K562 (cell line): ENCODE results near the gene NACC1. TPM values are rescaled to one million over a fixed set of nuclear protein-coding genes. Genes with fewer than 3 reads are reported as not detected.

Experiments
- ARID2 ChIP-seq: fragments of 450-650 bp; IDR thresholded peaks from 2 replicates; pipeline ENCODE4 v1.6.1; 2017; ENCODE audit warnings: antibody characterized with exemption, mild to moderate bottlenecking
- CHD1 ChIP-seq: fragments of 200-600 bp; sonication (generic); IDR thresholded peaks from one replicate; pipeline ENCODE4 v1.6.1; 2012; ENCODE audit warnings: mild to moderate bottlenecking, moderate library complexity, low read length, inconsistent platforms
- HDGF ChIP-seq: fragments of 450-650 bp; IDR thresholded peaks from 2 replicates; pipeline ENCODE4 v1.6.1; 2016
- JUND ChIP-seq, 2 experiments: IDR thresholded peaks; 2 replicates in 1 of 2; 3 replicates in 1 of 2; pipeline ENCODE4 v1.6.1; 2011; ENCODE audit warnings: borderline replicate concordance in 2 of 2, low read depth in 2 of 2, low read length in 2 of 2, improper control_type of control experiment in 1 of 2, missing biosample characterization in 1 of 2, missing genetic modification characterization in 1 of 2, missing genetic modification reagents in 1 of 2
- LEF1 ChIP-seq: fragments of 450-650 bp; IDR thresholded peaks from 2 replicates; pipeline ENCODE4 v1.6.1; 2016; ENCODE audit warnings: mild to moderate bottlenecking
- MYC ChIP-seq, 2 experiments: fragments of 250-450 bp in 1 of 2; sonication (Bioruptor Pico) in 1 of 2; IDR thresholded peaks; 2 replicates each; pipeline versions ENCODE4 v1.5.1 to v1.6.1; 2012 to 2021; ENCODE audit warnings: low read depth in 2 of 2, borderline replicate concordance in 1 of 2, improper control_type of control experiment in 1 of 2, low read length in 1 of 2, mild to moderate bottlenecking in 1 of 2, moderate library complexity in 1 of 2
- NFE2 ChIP-seq: IDR thresholded peaks from 2 replicates; pipeline ENCODE4 v1.6.1; 2014; ENCODE audit warnings: antibody characterized with exemption, low read depth
- NFYB ChIP-seq: IDR thresholded peaks from 2 replicates; pipeline ENCODE4 v1.6.1; 2011; ENCODE audit warnings: mild to moderate bottlenecking, moderate library complexity; ENCODE audit not compliant: insufficient read length; ENCODE audit errors: extremely low read depth
- NONO ChIP-seq, 2 experiments: fragments of 200-400 bp in 1 of 2; fragments of 450-650 bp in 1 of 2; formaldehyde crosslinking in 1 of 2; IDR thresholded peaks; 2 replicates each; pipeline ENCODE4 v1.6.1; 2017; ENCODE audit warnings: low read depth in 2 of 2, mild to moderate bottlenecking in 2 of 2, moderate library complexity in 2 of 2, low read length in 1 of 2
- NR2F6 ChIP-seq: fragments of 450-650 bp; formaldehyde crosslinking; IDR thresholded peaks from 2 replicates; pipeline ENCODE4 v1.4.0; 2020; ENCODE audit warnings: mild to moderate bottlenecking
- PYGO2 ChIP-seq: fragments of 450-650 bp; IDR thresholded peaks from 2 replicates; pipeline ENCODE4 v1.6.1; 2016; ENCODE audit warnings: mild to moderate bottlenecking, missing genetic modification characterization, moderate library complexity, missing compliant biosample characterization
- SAP30 ChIP-seq: fragments of 200-600 bp; sonication (generic); IDR thresholded peaks from 2 replicates; pipeline ENCODE4 v1.6.1; 2012; ENCODE audit warnings: borderline replicate concordance, low read depth, mild to moderate bottlenecking, moderate library complexity, low read length, control low read depth, inconsistent platforms; ENCODE audit not compliant: insufficient read depth, poor library complexity, severe bottlenecking
- SMAD3 ChIP-seq: fragments of 450-650 bp; formaldehyde crosslinking; conservative IDR thresholded peaks from 2 replicates; pipeline ENCODE4 v1.4.0; 2020; ENCODE audit warnings: mild to moderate bottlenecking
- SMAD4 ChIP-seq: fragments of 250-450 bp; sonication (Bioruptor Pico); conservative IDR thresholded peaks from 2 replicates; pipeline ENCODE4 v1.8.0; 2021; ENCODE audit warnings: inconsistent platforms, mild to moderate bottlenecking, moderate library complexity
- SP2 ChIP-seq: IDR thresholded peaks from 2 replicates; pipeline ENCODE4 v1.6.1; 2011; ENCODE audit warnings: mild to moderate bottlenecking, low read depth, low read length, moderate library complexity; ENCODE audit not compliant: poor library complexity, severe bottlenecking; ENCODE audit errors: extremely low read depth
- U2AF1 ChIP-seq: fragments of 200-400 bp; formaldehyde crosslinking; optimal IDR thresholded peaks from 2 replicates; pipeline ENCODE3; 2017; ENCODE audit warnings: mild to moderate bottlenecking, low read depth, low read length, moderate library complexity
- ZNF197 ChIP-seq: fragments of 200-800 bp; sonication (Bioruptor generic); IDR thresholded peaks from 2 replicates; pipeline ENCODE4 v1.6.1; 2016; ENCODE audit warnings: low read depth, missing genetic modification characterization, missing compliant biosample characterization
- ZNF282 ChIP-seq: sonication (generic); formaldehyde crosslinking; IDR thresholded peaks from 2 replicates; pipeline ENCODE4 v1.8.1; 2023; ENCODE audit warnings: missing genetic modification reagents
- ZNF507 ChIP-seq: conservative IDR thresholded peaks from 2 replicates; pipeline ENCODE4 v1.6.1; 2017; ENCODE audit warnings: missing genetic modification characterization, missing compliant biosample characterization
- ZNF778 ChIP-seq: fragments of 450-650 bp; formaldehyde crosslinking; IDR thresholded peaks from 2 replicates; pipeline ENCODE4 v1.4.0; 2020; ENCODE audit warnings: mild to moderate bottlenecking, moderate library complexity
- polyA plus RNA-seq, 8 experiments: library from polyadenylated mRNA; depleted of rRNA in 4 of 8; stranded (reverse) in 5 of 8; unstranded in 3 of 8; fragments of >200 nt; fragmentation: Nextera tagmentation in 2 of 8; fragmentation: Illumina TruSeq in 1 of 8; extraction: Ambion mirVana in 2 of 8; extraction: Trizol in 1 of 8; gene quantifications; 2 replicates each; pipeline versions ENCODE4 v1.2.1 to v1.2.3, GENCODE V29; 2011 to 2014; ENCODE audit warnings: inconsistent platforms in 1 of 8, missing spikeins in 1 of 8
- total RNA-seq, 7 experiments: library from RNA; depleted of rRNA in 6 of 7; stranded (reverse); fragments of >200 nt in 6 of 7; fragmentation: Illumina TruSeq in 2 of 7; extraction: Trizol in 2 of 7; gene quantifications; 2 replicates each; pipeline versions ENCODE4 v1.2.1 to v1.2.3, GENCODE V29; 2011 to 2021; ENCODE audit warnings: low replicate concordance in 1 of 7
- TF ChIP-seq, protein P1 (sequence below): sonication (generic); formaldehyde crosslinking; IDR thresholded peaks from 2 replicates; pipeline ENCODE4 v1.8.0; 2022; ENCODE audit warnings: mild to moderate bottlenecking, missing genetic modification reagents, borderline replicate concordance
- TF ChIP-seq, protein P2 (sequence below), 2 experiments: IDR thresholded peaks; 2 replicates each; pipeline ENCODE4 v1.6.1; 2011; ENCODE audit warnings: borderline replicate concordance in 1 of 2, control low read depth in 1 of 2, low read depth in 1 of 2, low read length in 1 of 2, mild to moderate bottlenecking in 1 of 2, mixed read lengths in 1 of 2, moderate library complexity in 1 of 2; ENCODE audit not compliant: insufficient read depth in 1 of 2, insufficient read length in 1 of 2, poor library complexity in 1 of 2, severe bottlenecking in 1 of 2; ENCODE audit errors: extremely low read depth in 1 of 2

The NACC1 gene
- total and polyA plus RNA-seq, 9 of the 15 experiments (the other 6 are each of a cell fraction or from before 2014, with no cell fraction given): 0.04 to 96.6 (median 25.8) TPM

- peak; percentile 61; the same call in 1 of the 2 replicates for TF ChIP-seq JUND (IDR thresholded peaks at IDR 0.05; ENCODE audit: borderline replicate concordance, low read depth, low read length)
- TF ChIP-seq JUND (tag; IDR thresholded peaks at IDR 0.05; ENCODE audit: borderline replicate concordance, low read depth, low read length): peak; percentile 58; the same call in 1 of the 3 replicates
- no peak for TF ChIP-seq NFE2
- TF ChIP-seq NONO (IDR thresholded peaks at IDR 0.05; ENCODE audit: low read depth in 2 of 2, low read length in 1 of 2): no peak
- TF ChIP-seq SAP30: no peak
- no peak for TF ChIP-seq ZNF778 (CRISPR knock-in tag)
- TF ChIP-seq U2AF1: no peak
- TF ChIP-seq, protein P1, sequence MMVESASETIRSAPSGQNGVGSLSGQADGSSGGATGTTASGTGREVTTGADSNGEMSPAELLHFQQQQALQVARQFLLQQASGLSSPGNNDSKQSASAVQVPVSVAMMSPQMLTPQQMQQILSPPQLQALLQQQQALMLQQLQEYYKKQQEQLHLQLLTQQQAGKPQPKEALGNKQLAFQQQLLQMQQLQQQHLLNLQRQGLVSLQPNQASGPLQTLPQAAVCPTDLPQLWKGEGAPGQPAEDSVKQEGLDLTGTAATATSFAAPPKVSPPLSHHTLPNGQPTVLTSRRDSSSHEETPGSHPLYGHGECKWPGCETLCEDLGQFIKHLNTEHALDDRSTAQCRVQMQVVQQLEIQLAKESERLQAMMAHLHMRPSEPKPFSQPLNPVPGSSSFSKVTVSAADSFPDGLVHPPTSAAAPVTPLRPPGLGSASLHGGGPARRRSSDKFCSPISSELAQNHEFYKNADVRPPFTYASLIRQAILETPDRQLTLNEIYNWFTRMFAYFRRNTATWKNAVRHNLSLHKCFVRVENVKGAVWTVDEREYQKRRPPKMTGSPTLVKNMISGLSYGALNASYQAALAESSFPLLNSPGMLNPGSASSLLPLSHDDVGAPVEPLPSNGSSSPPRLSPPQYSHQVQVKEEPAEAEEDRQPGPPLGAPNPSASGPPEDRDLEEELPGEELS: no peak
- no peak for TF ChIP-seq SMAD3 (CRISPR knock-in tag)
- TF ChIP-seq SP2: no peak
- peak; percentile 68 for TF ChIP-seq CHD1
- TF ChIP-seq ZNF197 (CRISPR knock-in tag): 0 out of 2 replicates have a peak, but pooled peaks have one; percentile 35
- peak; percentile 58 for TF ChIP-seq MYC (IDR thresholded peaks at IDR 0.05; ENCODE audit: low read depth, low read length)
- 0 out of 2 replicates have a peak, but pooled peaks have one; percentile 54 for TF ChIP-seq MYC (CRISPR knock-in tag; IDR thresholded peaks at IDR 0.05; ENCODE audit: borderline replicate concordance, low read depth)
- no peak for TF ChIP-seq NFYB
- TF ChIP-seq LEF1: no peak
- no peak for TF ChIP-seq PYGO2 (tag)
- TF ChIP-seq, protein P2, sequence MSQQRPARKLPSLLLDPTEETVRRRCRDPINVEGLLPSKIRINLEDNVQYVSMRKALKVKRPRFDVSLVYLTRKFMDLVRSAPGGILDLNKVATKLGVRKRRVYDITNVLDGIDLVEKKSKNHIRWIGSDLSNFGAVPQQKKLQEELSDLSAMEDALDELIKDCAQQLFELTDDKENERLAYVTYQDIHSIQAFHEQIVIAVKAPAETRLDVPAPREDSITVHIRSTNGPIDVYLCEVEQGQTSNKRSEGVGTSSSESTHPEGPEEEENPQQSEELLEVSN (IDR thresholded peaks at IDR 0.05; ENCODE audit: borderline replicate concordance in 1 of 2, extremely low read depth in 1 of 2, insufficient read depth in 1 of 2, insufficient read length in 1 of 2, low read depth in 1 of 2, low read length in 1 of 2, poor library complexity in 1 of 2, severe bottlenecking in 1 of 2): peak; percentile 49 to 71
- no peak for TF ChIP-seq ARID2
- TF ChIP-seq NR2F6: no peak
- TF ChIP-seq ZNF282 (CRISPR knock-in tag): no peak; the same call in 1 of the 2 replicates
- peak; percentile 55; the same call in 1 of the 2 replicates for TF ChIP-seq HDGF
- no peak for TF ChIP-seq SMAD4 (CRISPR knock-in tag)
- no peak for TF ChIP-seq ZNF507 (tag)
Observed at GRCh38 chr19:13162724-13163608, 44.9 kb downstream of the NACC1 start (continued).
